OCI-LY3 (cell line): ENCODE data around the gene SLC19A1.

Experiments
- CTCF ChIP-seq: fragments of 200-600, 300-600 bp; sonication (generic); IDR thresholded peaks from 2 replicates; pipeline ENCODE4 v1.5.1; 2014; ENCODE audit warnings: antibody characterized with exemption, low read length, low read depth
- EZH2phosphoT487 ChIP-seq: fragments of 200-600 bp; shearing (Covaris generic); IDR thresholded peaks from 2 replicates; pipeline ENCODE4 v1.6.1; 2018; ENCODE audit warnings: antibody characterized with exemption, mixed run types, low read depth

- TF ChIP-seq EZH2phosphoT487 (no peak), CTCF (no peak)
These were observed 82.2 kb downstream of the SLC19A1 start for GRCh38 chr21:45460011-45460565.
